ENCODE results near the gene PCDHB11. TPM values are rescaled to one million over a fixed set of nuclear protein-coding genes. Genes with fewer than 3 reads are reported as not detected.
"Not testable (repeated sequence)": the region's sequence is repeated elsewhere in the genome, so short reads cannot be mapped to it uniquely, and the experiment has no call there.

PCDHB11 gene
- total RNA-seq, 1 experiment from 2014 or later = 0.55 TPM

DNA sequence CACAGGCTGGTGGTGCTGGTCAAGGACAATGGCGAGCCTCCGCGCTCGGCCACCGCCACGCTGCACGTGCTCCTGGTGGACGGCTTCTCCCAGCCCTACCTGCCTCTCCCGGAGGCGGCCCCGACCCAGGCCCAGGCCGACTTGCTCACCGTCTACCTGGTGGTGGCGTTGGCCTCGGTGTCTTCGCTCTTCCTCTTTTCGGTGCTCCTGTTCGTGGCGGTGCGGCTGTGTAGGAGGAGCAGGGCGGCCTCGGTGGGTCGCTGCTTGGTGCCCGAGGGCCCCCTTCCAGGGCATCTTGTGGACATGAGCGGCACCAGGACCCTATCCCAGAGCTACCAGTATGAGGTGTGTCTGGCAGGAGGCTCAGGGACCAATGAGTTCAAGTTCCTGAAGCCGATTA lies 16.6 kb downstream of the PCDHB11 start:
- in situ Hi-C loops (cut with HindIII; ENCODE audit: low pct_unique_long_range_greater_than_20kb, low sequenced_read_pairs); DNase-seq (ENCODE audit: low read depth, low spot score): not testable (repeated sequence)

DNA sequence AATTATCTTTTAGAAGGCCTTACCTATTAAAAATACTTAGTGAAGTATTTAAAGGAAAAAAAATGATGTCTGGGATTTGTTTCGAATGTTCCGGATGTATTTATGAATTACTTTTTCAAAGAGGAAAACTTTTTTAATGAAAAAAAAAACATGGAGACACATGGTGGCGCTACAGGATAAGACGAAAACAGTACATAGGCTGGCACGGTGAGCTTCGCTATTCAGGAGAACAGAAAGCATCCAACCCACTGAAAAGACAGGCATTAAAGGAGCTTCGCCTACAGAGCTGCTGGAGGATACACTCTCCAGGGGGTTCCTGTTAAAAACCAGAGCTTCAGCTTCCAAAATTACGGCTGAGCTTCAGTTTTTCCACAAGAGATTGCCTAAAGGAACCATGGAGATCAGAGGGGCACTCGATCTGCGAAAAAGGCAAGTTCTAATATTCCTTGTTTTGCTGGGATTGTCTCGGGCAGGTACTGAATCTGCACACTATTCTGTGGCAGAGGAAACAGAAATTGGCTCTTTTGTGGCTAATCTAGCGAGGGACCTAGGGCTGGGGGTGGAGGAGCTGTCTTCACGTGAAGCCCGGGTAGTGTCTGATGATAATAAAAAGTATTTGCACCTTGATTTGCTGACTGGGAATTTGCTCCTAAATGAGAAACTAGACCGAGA lies 23.8 kb downstream of the PCDHB11 start, which contains the start of gene PCDHB14:
PCDHB14 (plus strand) TSS at position 232 of the 672 bp plus-strand sequence; CDS start at position 395, 163 bp downstream.
- in situ Hi-C loops (cut with HindIII; ENCODE audit: low pct_unique_long_range_greater_than_20kb, low sequenced_read_pairs) = no loop called here

DNA sequence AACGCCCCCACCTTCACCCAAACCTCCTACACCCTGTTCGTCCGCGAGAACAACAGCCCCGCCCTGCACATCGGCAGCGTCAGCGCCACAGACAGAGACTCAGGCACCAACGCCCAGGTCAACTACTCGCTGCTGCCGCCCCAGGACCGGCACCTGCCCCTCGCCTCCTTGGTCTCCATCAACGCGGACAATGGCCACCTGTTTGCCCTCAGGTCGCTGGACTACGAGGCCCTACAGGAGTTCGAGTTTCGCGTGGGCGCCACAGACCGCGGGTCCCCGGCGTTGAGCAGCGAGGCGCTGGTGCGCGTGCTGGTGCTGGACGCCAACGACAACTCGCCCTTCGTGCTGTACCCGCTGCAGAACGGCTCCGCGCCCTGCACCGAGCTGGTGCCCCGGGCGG lies 25.4 kb downstream of the PCDHB11 start:
- DNase-seq (ENCODE audit: low read depth, low spot score); in situ Hi-C loops (cut with HindIII; ENCODE audit: low pct_unique_long_range_greater_than_20kb, low sequenced_read_pairs): not testable (repeated sequence)

More for the DNA sequence above, 23.8 kb downstream of the PCDHB11 start, which contains the start of gene PCDHB14:
- DNase-seq (ENCODE audit: low read depth, low spot score) = peak; percentile 62

DNA sequence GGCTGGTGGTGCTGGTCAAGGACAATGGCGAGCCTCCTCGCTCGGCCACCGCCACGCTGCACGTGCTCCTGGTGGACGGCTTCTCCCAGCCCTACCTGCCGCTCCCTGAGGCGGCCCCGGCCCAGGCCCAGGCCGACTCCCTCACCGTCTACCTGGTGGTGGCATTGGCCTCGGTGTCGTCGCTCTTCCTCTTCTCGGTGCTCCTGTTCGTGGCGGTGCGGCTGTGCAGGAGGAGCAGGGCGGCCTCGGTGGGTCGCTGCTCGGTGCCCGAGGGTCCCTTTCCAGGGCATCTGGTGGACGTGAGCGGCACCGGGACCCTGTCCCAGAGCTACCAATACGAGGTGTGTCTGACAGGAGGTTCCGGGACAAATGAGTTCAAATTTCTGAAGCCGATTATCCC lies 26.0 kb downstream of the PCDHB11 start:
- DNase-seq (ENCODE audit: low read depth, low spot score); in situ Hi-C loops (cut with HindIII; ENCODE audit: low pct_unique_long_range_greater_than_20kb, low sequenced_read_pairs): not testable (repeated sequence)

DNA sequence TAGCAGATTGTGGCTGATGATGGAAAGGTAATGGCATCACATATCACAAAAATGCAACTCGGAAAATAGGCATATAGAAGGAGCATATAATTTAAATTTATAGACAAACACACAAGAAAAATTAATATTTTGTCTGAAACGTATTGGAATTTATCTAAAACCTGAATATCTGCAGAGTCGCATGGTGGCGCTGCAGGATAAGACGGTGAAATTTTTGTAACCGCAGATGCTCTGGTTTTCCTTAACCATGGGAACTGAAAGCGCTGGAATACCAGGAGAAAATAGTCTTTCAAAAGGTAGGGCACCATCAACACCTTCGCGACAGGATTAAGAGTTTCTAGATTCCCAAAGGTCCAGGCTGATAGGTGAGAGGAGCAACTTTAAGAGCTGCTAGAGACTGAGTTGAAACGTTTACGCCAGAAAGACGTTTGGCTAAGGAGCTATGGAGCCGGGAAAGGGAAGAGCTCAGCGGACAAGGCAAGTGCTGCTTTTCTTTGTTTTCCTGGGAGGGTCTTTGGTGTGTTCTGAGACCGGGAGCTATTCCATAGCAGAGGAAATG lies 34.8 kb downstream of the PCDHB11 start:
- in situ Hi-C loops (cut with HindIII; ENCODE audit: low pct_unique_long_range_greater_than_20kb, low sequenced_read_pairs) = no loop called here
- DNase-seq (ENCODE audit: low read depth, low spot score) = peak; percentile 34

DNA sequence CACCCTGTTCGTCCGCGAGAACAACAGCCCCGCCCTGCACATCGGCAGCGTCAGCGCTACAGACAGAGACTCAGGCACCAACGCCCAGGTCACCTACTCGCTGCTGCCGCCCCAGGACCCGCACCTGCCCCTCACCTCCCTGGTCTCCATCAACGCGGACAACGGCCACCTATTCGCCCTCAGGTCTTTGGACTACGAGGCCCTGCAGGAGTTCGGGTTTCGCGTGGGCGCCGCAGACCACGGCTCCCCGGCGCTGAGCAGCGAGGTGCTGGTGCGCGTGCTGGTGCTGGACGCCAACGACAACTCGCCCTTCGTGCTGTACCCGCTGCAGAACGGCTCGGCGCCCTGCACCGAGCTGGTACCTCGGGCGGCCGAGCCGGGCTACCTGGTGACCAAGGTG lies 36.5 kb downstream of the PCDHB11 start:
- DNase-seq (ENCODE audit: low read depth, low spot score); in situ Hi-C loops (cut with HindIII; ENCODE audit: low pct_unique_long_range_greater_than_20kb, low sequenced_read_pairs): not testable (repeated sequence)

DNA sequence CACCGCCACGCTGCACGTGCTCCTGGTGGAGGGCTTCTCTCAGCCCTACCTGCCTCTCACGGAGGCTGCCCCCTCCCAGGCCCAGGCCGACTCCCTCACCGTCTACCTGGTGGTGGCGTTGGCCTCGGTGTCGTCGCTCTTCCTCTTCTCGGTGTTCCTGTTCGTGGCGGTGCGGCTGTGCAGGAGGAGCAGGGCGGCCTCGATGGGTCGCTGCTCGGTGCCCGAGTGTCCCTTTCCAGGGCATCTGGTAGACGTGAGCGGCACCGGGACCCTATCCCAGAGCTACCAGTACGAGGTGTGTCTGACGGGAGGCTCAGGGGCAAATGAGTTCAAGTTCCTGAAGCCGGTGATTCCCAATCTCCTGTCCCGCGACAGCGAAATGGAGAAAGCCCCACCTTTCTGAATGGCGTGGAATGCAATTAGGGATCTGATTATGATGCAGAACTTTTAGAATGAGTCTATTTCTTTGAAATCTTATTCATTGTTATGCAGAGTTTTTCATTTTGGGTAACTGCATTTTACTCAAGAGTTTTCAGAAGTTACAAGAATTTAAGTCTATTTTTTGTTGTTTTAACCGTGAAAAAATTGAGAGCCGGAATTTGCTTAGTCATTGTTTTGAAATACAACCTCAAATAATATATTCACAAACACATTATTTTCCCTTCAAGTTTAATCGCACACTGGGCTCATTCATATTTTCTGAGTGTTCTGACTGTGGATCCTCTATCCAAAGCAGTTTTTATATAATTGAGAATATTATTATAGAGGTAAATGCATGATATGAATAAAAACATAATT lies 37.3 kb downstream of the PCDHB11 start:
- in situ Hi-C loops (cut with HindIII; ENCODE audit: low pct_unique_long_range_greater_than_20kb, low sequenced_read_pairs) = no loop called here
- no peak for DNase-seq (ENCODE audit: low read depth, low spot score)

DNA sequence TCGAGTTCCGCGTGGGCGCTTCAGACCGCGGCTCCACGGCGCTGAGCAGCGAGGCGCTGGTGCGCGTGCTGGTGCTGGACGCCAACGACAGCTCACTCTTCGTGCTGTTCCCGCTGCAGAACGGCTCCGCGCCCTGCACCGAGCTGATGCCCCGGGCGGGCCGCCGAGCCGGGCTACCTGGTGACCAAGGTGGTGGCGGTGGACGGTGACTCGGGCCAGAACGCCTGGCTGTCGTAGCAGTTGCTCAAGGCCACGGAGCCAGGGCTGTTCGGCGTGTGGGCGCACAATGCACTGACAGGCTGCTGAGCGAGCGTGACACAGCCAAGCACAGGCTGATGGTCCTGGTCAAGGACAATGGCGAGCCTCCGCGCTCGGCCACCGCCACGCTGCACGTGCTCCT lies 42.1 kb downstream of the PCDHB11 start:
- no peak for DNase-seq (ENCODE audit: low read depth, low spot score)
- in situ Hi-C loops (cut with HindIII; ENCODE audit: low pct_unique_long_range_greater_than_20kb, low sequenced_read_pairs) = no loop called here

DNA sequence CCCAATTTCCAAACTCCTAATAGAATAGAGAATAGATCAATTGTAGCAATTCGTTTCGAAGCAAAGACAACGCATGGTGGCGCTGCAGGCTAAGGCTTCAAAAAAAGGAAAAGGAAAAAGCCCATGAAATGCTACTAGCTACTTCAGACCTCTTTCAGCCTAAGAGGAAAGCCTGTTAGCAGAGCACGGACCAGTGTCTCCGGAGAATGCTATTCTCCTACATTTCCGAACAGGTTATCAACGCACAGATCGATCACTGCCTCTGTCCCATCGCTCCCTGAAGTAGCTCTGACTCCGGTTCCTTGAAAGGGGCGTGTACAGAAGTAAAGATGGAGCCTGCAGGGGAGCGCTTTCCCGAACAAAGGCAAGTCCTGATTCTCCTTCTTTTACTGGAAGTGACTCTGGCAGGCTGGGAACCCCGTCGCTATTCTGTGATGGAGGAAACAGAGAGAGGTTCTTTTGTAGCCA lies 45.9 kb downstream of the PCDHB11 start, which contains the start of gene PCDHB15:
PCDHB15 (plus strand) TSS at position 146 of the 468 bp plus-strand sequence; CDS start at position 330, 184 bp downstream.
- in situ Hi-C loops (cut with HindIII; ENCODE audit: low pct_unique_long_range_greater_than_20kb, low sequenced_read_pairs) = no loop called here
- DNase-seq (ENCODE audit: low read depth, low spot score) = peak; percentile 53

DNA sequence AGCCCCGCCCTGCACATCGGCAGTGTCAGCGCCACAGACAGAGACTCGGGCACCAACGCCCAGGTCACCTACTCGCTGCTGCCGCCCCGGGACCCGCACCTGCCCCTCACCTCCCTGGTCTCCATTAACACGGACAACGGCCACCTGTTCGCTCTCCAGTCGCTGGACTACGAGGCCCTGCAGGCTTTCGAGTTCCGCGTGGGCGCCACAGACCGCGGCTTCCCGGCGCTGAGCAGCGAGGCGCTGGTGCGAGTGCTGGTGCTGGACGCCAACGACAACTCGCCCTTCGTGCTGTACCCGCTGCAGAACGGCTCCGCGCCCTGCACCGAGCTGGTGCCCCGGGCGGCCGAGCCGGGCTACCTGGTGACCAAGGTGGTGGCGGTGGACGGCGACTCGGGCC lies 47.5 kb downstream of the PCDHB11 start:
- in situ Hi-C loops (cut with HindIII; ENCODE audit: low pct_unique_long_range_greater_than_20kb, low sequenced_read_pairs); DNase-seq (ENCODE audit: low read depth, low spot score): not testable (repeated sequence)

DNA sequence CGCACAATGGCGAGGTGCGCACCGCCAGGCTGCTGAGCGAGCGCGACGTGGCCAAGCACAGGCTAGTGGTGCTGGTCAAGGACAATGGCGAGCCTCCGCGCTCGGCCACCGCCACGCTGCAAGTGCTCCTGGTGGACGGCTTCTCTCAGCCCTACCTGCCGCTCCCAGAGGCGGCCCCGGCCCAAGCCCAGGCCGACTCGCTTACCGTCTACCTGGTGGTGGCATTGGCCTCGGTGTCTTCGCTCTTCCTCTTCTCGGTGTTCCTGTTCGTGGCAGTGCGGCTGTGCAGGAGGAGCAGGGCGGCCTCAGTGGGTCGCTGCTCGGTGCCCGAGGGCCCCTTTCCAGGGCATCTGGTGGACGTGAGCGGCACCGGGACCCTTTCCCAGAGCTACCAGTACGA lies 48.0 kb downstream of the PCDHB11 start:
- in situ Hi-C loops (cut with HindIII; ENCODE audit: low pct_unique_long_range_greater_than_20kb, low sequenced_read_pairs); DNase-seq (ENCODE audit: low read depth, low spot score): not testable (repeated sequence)

DNA sequence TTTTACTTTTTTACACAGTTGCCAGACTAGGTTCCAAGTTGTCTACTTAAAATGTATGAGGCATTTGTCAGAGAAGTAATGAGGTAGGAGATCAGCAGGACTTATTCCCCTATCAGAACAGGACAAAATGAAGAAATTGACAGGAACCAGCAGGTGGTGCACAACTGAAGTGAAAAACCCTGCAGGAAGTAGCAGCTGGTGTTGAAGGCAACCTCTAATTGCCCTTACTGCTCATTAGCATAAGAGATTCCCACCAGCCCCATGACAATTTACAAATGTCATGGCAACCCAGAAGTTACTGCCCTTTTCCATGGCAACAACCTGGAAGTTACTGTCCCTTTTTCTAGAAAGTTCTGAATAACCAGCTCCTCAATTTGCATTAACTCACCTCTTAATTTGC lies 51.1 kb downstream of the PCDHB11 start:
- no peak for DNase-seq (ENCODE audit: low read depth, low spot score)
- in situ Hi-C loops (cut with HindIII; ENCODE audit: low pct_unique_long_range_greater_than_20kb, low sequenced_read_pairs) = no loop called here

Other genes starting within 250 kb of the PCDHB11 start
- gene PCDHAC2, start 233.2 kb upstream of the PCDHB11 start, total RNA-seq (2014; rRNA removed; shearing (Covaris generic)) = 0.32 TPM in 2 replicates
- gene PCDHB1, start 148.3 kb upstream of the PCDHB11 start, total RNA-seq (2014; rRNA removed; shearing (Covaris generic)) = not detected in 2 replicates
- 0.95 and 1.8 TPM in 2 replicates for gene PCDHB2, start 105.0 kb upstream of the PCDHB11 start, total RNA-seq (2014; rRNA removed; shearing (Covaris generic))
- 0.13 and 0.21 TPM in 2 replicates for gene PCDHB3, start 99.2 kb upstream of the PCDHB11 start, total RNA-seq (2014; rRNA removed; shearing (Covaris generic))
- gene PCDHB4, start 77.8 kb upstream of the PCDHB11 start, total RNA-seq (2014; rRNA removed; shearing (Covaris generic)) = 0.40 and 0.43 TPM in 2 replicates
- 2.0 and 3.1 TPM in 2 replicates for gene PCDHB5, start 64.4 kb upstream of the PCDHB11 start, total RNA-seq (2014; rRNA removed; shearing (Covaris generic))
- gene PCDHB6, start 49.6 kb upstream of the PCDHB11 start, total RNA-seq (2014; rRNA removed; shearing (Covaris generic)) = 0.21 and 0.43 TPM in 2 replicates
- gene PCDHB7, start 27.0 kb upstream of the PCDHB11 start, total RNA-seq (2014; rRNA removed; shearing (Covaris generic)) = 0.24 and 0.29 TPM in 2 replicates
- 0.43 and 0.74 TPM in 2 replicates for gene PCDHB8, start 21.8 kb upstream of the PCDHB11 start, total RNA-seq (2014; rRNA removed; shearing (Covaris generic))
- gene PCDHB16, start 17.2 kb upstream of the PCDHB11 start, total RNA-seq (2014; rRNA removed; shearing (Covaris generic)) = 0.55 and 0.75 TPM in 2 replicates
- gene PCDHB9, start 12.5 kb upstream of the PCDHB11 start, total RNA-seq (2014; rRNA removed; shearing (Covaris generic)) = 0.05 and 0.90 TPM in 2 replicates
- gene PCDHB10, start 7.3 kb upstream of the PCDHB11 start, total RNA-seq (2014; rRNA removed; shearing (Covaris generic)) = 0.37 and 0.40 TPM in 2 replicates
- gene PCDHB12, start 9.1 kb downstream of the PCDHB11 start, total RNA-seq (2014; rRNA removed; shearing (Covaris generic)) = 0.24 and 0.42 TPM in 2 replicates
- 0.66 and 0.77 TPM in 2 replicates for gene PCDHB13, start 14.3 kb downstream of the PCDHB11 start, total RNA-seq (2014; rRNA removed; shearing (Covaris generic))
- gene PCDHB14, start 23.7 kb downstream of the PCDHB11 start, total RNA-seq (2014; rRNA removed; shearing (Covaris generic)) = 0.24 and 0.40 TPM in 2 replicates
- 1.1 and 1.6 TPM in 2 replicates for gene PCDHB15, start 45.8 kb downstream of the PCDHB11 start, total RNA-seq (2014; rRNA removed; shearing (Covaris generic))
- 0.11 TPM in 1 of 2 replicates, not detected in the other for gene SLC25A2, start 104.4 kb downstream of the PCDHB11 start, total RNA-seq (2014; rRNA removed; shearing (Covaris generic))
- gene TAF7, start 121.2 kb downstream of the PCDHB11 start, total RNA-seq (2014; rRNA removed; shearing (Covaris generic)) = 60.5 and 60.9 TPM in 2 replicates
- gene PCDHGA1, start 130.9 kb downstream of the PCDHB11 start, total RNA-seq (2014; rRNA removed; shearing (Covaris generic)) = 0.63 and 0.67 TPM in 2 replicates
- gene PCDHGA2, start 139.1 kb downstream of the PCDHB11 start, total RNA-seq (2014; rRNA removed; shearing (Covaris generic)) = 1.7 and 2.0 TPM in 2 replicates
- 0.32 TPM in 1 of 2 replicates, not detected in the other for gene PCDHGA3, start 144.2 kb downstream of the PCDHB11 start, total RNA-seq (2014; rRNA removed; shearing (Covaris generic))
- gene PCDHGB1, start 150.5 kb downstream of the PCDHB11 start, total RNA-seq (2014; rRNA removed; shearing (Covaris generic)) = 1.2 and 1.6 TPM in 2 replicates
- gene PCDHGA4, start 155.4 kb downstream of the PCDHB11 start, total RNA-seq (2014; rRNA removed; shearing (Covaris generic)) = 1.4 and 1.6 TPM in 2 replicates
- 1.5 and 1.7 TPM in 2 replicates for gene PCDHGB2, start 160.4 kb downstream of the PCDHB11 start, total RNA-seq (2014; rRNA removed; shearing (Covaris generic))
- 0.56 and 0.66 TPM in 2 replicates for gene PCDHGA5, start 164.5 kb downstream of the PCDHB11 start, total RNA-seq (2014; rRNA removed; shearing (Covaris generic))
- 0.21 and 0.53 TPM in 2 replicates for gene PCDHGB3, start 170.6 kb downstream of the PCDHB11 start, total RNA-seq (2014; rRNA removed; shearing (Covaris generic))
- gene PCDHGA6, start 174.3 kb downstream of the PCDHB11 start, total RNA-seq (2014; rRNA removed; shearing (Covaris generic)) = 1.8 and 2.4 TPM in 2 replicates
- 0.71 and 1.6 TPM in 2 replicates for gene PCDHGA7, start 183.1 kb downstream of the PCDHB11 start, total RNA-seq (2014; rRNA removed; shearing (Covaris generic))
- 0.08 and 0.26 TPM in 2 replicates for gene PCDHGB4, start 188.1 kb downstream of the PCDHB11 start, total RNA-seq (2014; rRNA removed; shearing (Covaris generic))
- 0.05 and 0.13 TPM in 2 replicates for gene PCDHGA8, start 193.0 kb downstream of the PCDHB11 start, total RNA-seq (2014; rRNA removed; shearing (Covaris generic))
- gene PCDHGB5, start 198.3 kb downstream of the PCDHB11 start, total RNA-seq (2014; rRNA removed; shearing (Covaris generic)) = 0.29 and 0.50 TPM in 2 replicates
- gene PCDHGA9, start 203.2 kb downstream of the PCDHB11 start, total RNA-seq (2014; rRNA removed; shearing (Covaris generic)) = 0.03 and 0.45 TPM in 2 replicates
- 0.21 and 0.40 TPM in 2 replicates for gene PCDHGB6, start 208.4 kb downstream of the PCDHB11 start, total RNA-seq (2014; rRNA removed; shearing (Covaris generic))
- 0.18 and 0.21 TPM in 2 replicates for gene PCDHGA10, start 213.4 kb downstream of the PCDHB11 start, total RNA-seq (2014; rRNA removed; shearing (Covaris generic))
- 7.4 and 8.6 TPM in 2 replicates for gene PCDHGB7, start 218.1 kb downstream of the PCDHB11 start, total RNA-seq (2014; rRNA removed; shearing (Covaris generic))
- gene PCDHGA11, start 221.4 kb downstream of the PCDHB11 start, total RNA-seq (2014; rRNA removed; shearing (Covaris generic)) = 0.21 and 0.58 TPM in 2 replicates
- gene PCDHGA12, start 230.9 kb downstream of the PCDHB11 start, total RNA-seq (2014; rRNA removed; shearing (Covaris generic)) = 10.0 and 13.8 TPM in 2 replicates

Data from SK-MEL-5 (cell line).